Measurements from ENCODE around the gene TMEM117.

Gene TMEM117

GRCh38 chr12:43887397-43887796 lies 51.5 kb downstream of the TMEM117 start:
- no peak for DNase-seq

- no peak for DNase-seq
Measured at GRCh38 chr12:43891856-43892574, 56.1 kb downstream of the TMEM117 start.

- DNase-seq, result no peak
Measured at GRCh38 chr12:43893670-43894069, 57.8 kb downstream of the TMEM117 start.

- DNase-seq, result no peak
Measured at GRCh38 chr12:43895580-43896206, 59.8 kb downstream of the TMEM117 start.

- no peak for DNase-seq
Measured at GRCh38 chr12:43896496-43896895, 60.6 kb downstream of the TMEM117 start.

- no peak for DNase-seq
Measured at GRCh38 chr12:43898474-43898873, 62.6 kb downstream of the TMEM117 start.

GRCh38 chr12:43899574-43899973 lies 63.7 kb downstream of the TMEM117 start:
- DNase-seq, result no peak

- DNase-seq, result no peak
Measured at GRCh38 chr12:43903686-43904085, 67.8 kb downstream of the TMEM117 start.

- no peak for DNase-seq
Measured at GRCh38 chr12:43912859-43913258, 77.0 kb downstream of the TMEM117 start.

GRCh38 chr12:43914391-43914790 lies 78.5 kb downstream of the TMEM117 start:
- DNase-seq, result no peak

GRCh38 chr12:43914923-43915468 lies 79.1 kb downstream of the TMEM117 start:
- no peak for DNase-seq

- DNase-seq, result no peak
Measured at GRCh38 chr12:43917896-43918295, 82.0 kb downstream of the TMEM117 start.

GRCh38 chr12:43921666-43922337 lies 85.9 kb downstream of the TMEM117 start:
- DNase-seq, result no peak

GRCh38 chr12:43930032-43930431 lies 94.2 kb downstream of the TMEM117 start:
- no peak for DNase-seq

GRCh38 chr12:43931187-43931586 lies 95.3 kb downstream of the TMEM117 start:
- DNase-seq, result no peak

GRCh38 chr12:43935581-43935980 lies 99.7 kb downstream of the TMEM117 start:
- no peak for DNase-seq

- no peak for DNase-seq
Measured at GRCh38 chr12:43937947-43938346, 102.1 kb downstream of the TMEM117 start.

- no peak for DNase-seq
Measured at GRCh38 chr12:43942379-43942778, 106.5 kb downstream of the TMEM117 start.

GRCh38 chr12:43945983-43946382 lies 110.1 kb downstream of the TMEM117 start:
- no peak for DNase-seq

- DNase-seq, result no peak
Measured at GRCh38 chr12:43951286-43951685, 115.4 kb downstream of the TMEM117 start.

- no peak for DNase-seq
Measured at GRCh38 chr12:43957732-43958372, 122.0 kb downstream of the TMEM117 start.

GRCh38 chr12:43964033-43964432 lies 128.2 kb downstream of the TMEM117 start:
- no peak for DNase-seq

- no peak for DNase-seq
Measured at GRCh38 chr12:43964961-43965360, 129.1 kb downstream of the TMEM117 start.

Measured in activated CD8-positive, alpha-beta memory T cell treated with anti-CD3 and anti-CD28 coated beads for 24 hours (primary cell).